DMS 273 (cell line): ENCODE data around the gene TMEM218.

Experiments used
- DNase-seq: peaks from one replicate; lab custom pipeline; 2025; ENCODE audit not compliant: unreplicated experiment; lab: John Stamatoyannopoulos, UW

Gene TMEM218

GRCh38 chr11:125129316-125129993, 18.0 kb upstream of the TMEM218 start:
- DNase-seq = no peak

- DNase-seq = no peak
Measured at GRCh38 chr11:125128450-125128849, 17.0 kb upstream of the TMEM218 start.

GRCh38 chr11:125124618-125124992, 13.2 kb upstream of the TMEM218 start:
- DNase-seq = no peak

- DNase-seq = peak; percentile 53
Measured at GRCh38 chr11:125123947-125124617, 12.7 kb upstream of the TMEM218 start.

- no peak for DNase-seq
Measured at GRCh38 chr11:125123194-125123946, 11.9 kb upstream of the TMEM218 start.

- DNase-seq = no peak
Measured at GRCh38 chr11:125117429-125117828, 6.0 kb upstream of the TMEM218 start.

- DNase-seq = no peak
Measured at GRCh38 chr11:125114518-125114917, 3.1 kb upstream of the TMEM218 start.

GRCh38 chr11:125112208-125112604, 780 bp upstream of the TMEM218 start:
- no peak for DNase-seq

GRCh38 chr11:125111001-125111342, 454 bp downstream of the TMEM218 start:
- peak; percentile 42 for DNase-seq

- DNase-seq = peak; percentile 4
Measured at GRCh38 chr11:125110506-125110905, 920 bp downstream of the TMEM218 start.

GRCh38 chr11:125108469-125108868, 3.0 kb downstream of the TMEM218 start:
- no peak for DNase-seq

GRCh38 chr11:125105926-125106325, 5.5 kb downstream of the TMEM218 start:
- no peak for DNase-seq

GRCh38 chr11:125102510-125102909, 8.9 kb downstream of the TMEM218 start:
- no peak for DNase-seq

- no peak for DNase-seq
Measured at GRCh38 chr11:125102025-125102424, 9.4 kb downstream of the TMEM218 start.

GRCh38 chr11:125101596-125101995, 9.8 kb downstream of the TMEM218 start:
- no peak for DNase-seq

GRCh38 chr11:125100136-125100535, 11.3 kb downstream of the TMEM218 start:
- no peak for DNase-seq

- no peak for DNase-seq
Measured at GRCh38 chr11:125094731-125095130, 16.7 kb downstream of the TMEM218 start.

- no peak for DNase-seq
Measured at GRCh38 chr11:125093502-125093901, 17.9 kb downstream of the TMEM218 start.

GRCh38 chr11:125092669-125093068, 18.8 kb downstream of the TMEM218 start:
- DNase-seq = no peak

- no peak for DNase-seq
Measured at GRCh38 chr11:125091877-125092664, 19.4 kb downstream of the TMEM218 start.

- peak; percentile 76 for DNase-seq
Measured at GRCh38 chr11:125091247-125091876, 20.1 kb downstream of the TMEM218 start.
